H1 (cell line): ENCODE results near the gene ARL3.

Experiments
- BACH1 ChIP-seq: IDR thresholded peaks from 2 replicates; pipeline ENCODE4 v1.6.1; 2012; ENCODE audit warnings: low read length, improper control_type of control experiment
- CBX5 ChIP-seq: fragments of 300-800, 300-1000 bp; sonication (generic); IDR thresholded peaks from 2 replicates; pipeline ENCODE4 v1.7.1; 2016; ENCODE audit warnings: antibody characterized with exemption, low read length, low read depth
- CHD2 ChIP-seq: IDR thresholded peaks from 2 replicates; pipeline ENCODE4 v1.6.1; 2012; ENCODE audit warnings: low read length, improper control_type of control experiment
- CTCF ChIP-seq, 3 experiments: IDR thresholded peaks; 1 replicate in 2 of 3; 2 replicates in 1 of 3; pipeline versions ENCODE4 v1.5.1 to v1.6.1; 2011; ENCODE audit warnings: low read length in 3 of 3, mild to moderate bottlenecking in 3 of 3, inconsistent platforms in 2 of 3, low read depth in 1 of 3, moderate library complexity in 1 of 3; ENCODE audit not compliant: insufficient read depth in 1 of 3; ENCODE audit errors: control extremely low read depth in 1 of 3
- EP300 ChIP-seq, 2 experiments: IDR thresholded peaks; 1 replicate in 1 of 2; 2 replicates in 1 of 2; pipeline ENCODE4 v1.6.1; 2011 to 2012; ENCODE audit warnings: low read depth in 2 of 2, low read length in 2 of 2, mild to moderate bottlenecking in 2 of 2, borderline replicate concordance in 1 of 2, inconsistent platforms in 1 of 2, moderate library complexity in 1 of 2
- EZH2 ChIP-seq: fragments of 200-600 bp; sonication (generic); IDR thresholded peaks from 2 replicates; pipeline ENCODE4 v1.7.1; 2012; ENCODE audit warnings: low read depth, mild to moderate bottlenecking, moderate library complexity, low read length, inconsistent platforms; ENCODE audit not compliant: severe bottlenecking
- FOSL1 ChIP-seq: IDR thresholded peaks from 2 replicates; pipeline ENCODE4 v1.6.1; 2011; ENCODE audit warnings: mild to moderate bottlenecking, low read depth, low read length, moderate library complexity; ENCODE audit not compliant: insufficient read depth
- JUND ChIP-seq: IDR thresholded peaks from 2 replicates; pipeline ENCODE4 v1.6.1; 2011; ENCODE audit warnings: mild to moderate bottlenecking, improper control_type of control experiment, low read length
- MAFK ChIP-seq: IDR thresholded peaks from 2 replicates; pipeline ENCODE4 v1.6.1; 2012; ENCODE audit warnings: low read depth, mild to moderate bottlenecking, improper control_type of control experiment, low read length
- POLR2A ChIP-seq, 2 experiments: IDR thresholded peaks; 1 replicate in 1 of 2; 2 replicates in 1 of 2; pipeline ENCODE4 v1.6.1; 2011; ENCODE audit warnings: low read depth in 2 of 2, low read length in 2 of 2, mild to moderate bottlenecking in 2 of 2; ENCODE audit errors: control extremely low read depth in 1 of 2
- POLR2AphosphoS5 ChIP-seq: IDR thresholded peaks from 2 replicates; pipeline ENCODE4 v1.6.1; 2011; ENCODE audit warnings: low read depth, low read length
- SIN3A ChIP-seq, 2 experiments: IDR thresholded peaks in 1 of 2; conservative IDR thresholded peaks in 1 of 2; 2 replicates each; pipeline ENCODE4 v1.6.1; 2011 to 2012; ENCODE audit warnings: low read length in 2 of 2, improper control_type of control experiment in 1 of 2, low read depth in 1 of 2, mild to moderate bottlenecking in 1 of 2

- TF ChIP-seq FOSL1 = no peak
- no peak for TF ChIP-seq CHD2
- no peak for TF ChIP-seq CTCF (IDR thresholded peaks at IDR 0.05; ENCODE audit: control extremely low read depth in 1 of 3, insufficient read depth in 1 of 3, low read depth in 1 of 3, low read length in 3 of 3)
- TF ChIP-seq BACH1 = no peak
- no peak for TF ChIP-seq EZH2
- TF ChIP-seq POLR2A (IDR thresholded peaks at IDR 0.05; ENCODE audit: control extremely low read depth in 1 of 2, low read depth in 2 of 2, low read length in 2 of 2) = no peak
- no peak for TF ChIP-seq JUND
- no peak for TF ChIP-seq CBX5
- no peak for TF ChIP-seq MAFK
- TF ChIP-seq POLR2AphosphoS5 = no peak
- TF ChIP-seq EP300 (IDR thresholded peaks at IDR 0.05; ENCODE audit: borderline replicate concordance in 1 of 2, low read depth in 2 of 2, low read length in 2 of 2) = no peak
- no peak for TF ChIP-seq SIN3A (conservative IDR thresholded peaks at IDR 0.05 in 1 of 2, IDR thresholded peaks at IDR 0.05 in 1 of 2; ENCODE audit: low read depth in 1 of 2, low read length in 2 of 2)
These were observed 44.2 kb upstream of the ARL3 start for GRCh38 chr10:102758240-102758932.
